Raji (cell line): ENCODE data around the gene ADAMTS7.

Source experiments
- POLR2A ChIP-seq: IDR thresholded peaks from 2 replicates; pipeline ENCODE4 v1.6.1; 2011; ENCODE audit warnings: low read depth, low read length, control low read depth; ENCODE audit not compliant: insufficient read depth

The ADAMTS7 gene

GRCh38 chr15:78837543-78837942, 26.3 kb upstream of the ADAMTS7 start:
- TF ChIP-seq POLR2A: no peak

GRCh38 chr15:78837131-78837530, 25.9 kb upstream of the ADAMTS7 start:
- TF ChIP-seq POLR2A: no peak

GRCh38 chr15:78836333-78836732, 25.1 kb upstream of the ADAMTS7 start:
- TF ChIP-seq POLR2A: no peak

GRCh38 chr15:78831229-78832207, 20.3 kb upstream of the ADAMTS7 start:
- no peak for TF ChIP-seq POLR2A

- TF ChIP-seq POLR2A: no peak
Observed at GRCh38 chr15:78830514-78831228, 19.4 kb upstream of the ADAMTS7 start.

- TF ChIP-seq POLR2A: no peak
Observed at GRCh38 chr15:78828920-78829319, 17.7 kb upstream of the ADAMTS7 start.

GRCh38 chr15:78822514-78822913, 11.2 kb upstream of the ADAMTS7 start:
- TF ChIP-seq POLR2A: no peak

GRCh38 chr15:78811825-78812183, 540 bp upstream of the ADAMTS7 start:
- no peak for TF ChIP-seq POLR2A

- TF ChIP-seq POLR2A: no peak
Observed at GRCh38 chr15:78810362-78811123, 721 bp downstream of the ADAMTS7 start.

GRCh38 chr15:78810003-78810361, 1.3 kb downstream of the ADAMTS7 start:
- TF ChIP-seq POLR2A: no peak

GRCh38 chr15:78808550-78808949, 2.7 kb downstream of the ADAMTS7 start:
- no peak for TF ChIP-seq POLR2A

GRCh38 chr15:78807359-78807758, 3.9 kb downstream of the ADAMTS7 start:
- TF ChIP-seq POLR2A: no peak

- no peak for TF ChIP-seq POLR2A
Observed at GRCh38 chr15:78804391-78804792, 6.9 kb downstream of the ADAMTS7 start.

- TF ChIP-seq POLR2A: no peak
Observed at GRCh38 chr15:78800806-78801205, 10.5 kb downstream of the ADAMTS7 start.

GRCh38 chr15:78800189-78800588, 11.1 kb downstream of the ADAMTS7 start:
- no peak for TF ChIP-seq POLR2A

GRCh38 chr15:78797951-78798350, 13.3 kb downstream of the ADAMTS7 start:
- no peak for TF ChIP-seq POLR2A

- no peak for TF ChIP-seq POLR2A
Observed at GRCh38 chr15:78796510-78796909, 14.8 kb downstream of the ADAMTS7 start.
